Measurements from ENCODE around the gene NOTCH1.

Gene NOTCH1

DNA sequence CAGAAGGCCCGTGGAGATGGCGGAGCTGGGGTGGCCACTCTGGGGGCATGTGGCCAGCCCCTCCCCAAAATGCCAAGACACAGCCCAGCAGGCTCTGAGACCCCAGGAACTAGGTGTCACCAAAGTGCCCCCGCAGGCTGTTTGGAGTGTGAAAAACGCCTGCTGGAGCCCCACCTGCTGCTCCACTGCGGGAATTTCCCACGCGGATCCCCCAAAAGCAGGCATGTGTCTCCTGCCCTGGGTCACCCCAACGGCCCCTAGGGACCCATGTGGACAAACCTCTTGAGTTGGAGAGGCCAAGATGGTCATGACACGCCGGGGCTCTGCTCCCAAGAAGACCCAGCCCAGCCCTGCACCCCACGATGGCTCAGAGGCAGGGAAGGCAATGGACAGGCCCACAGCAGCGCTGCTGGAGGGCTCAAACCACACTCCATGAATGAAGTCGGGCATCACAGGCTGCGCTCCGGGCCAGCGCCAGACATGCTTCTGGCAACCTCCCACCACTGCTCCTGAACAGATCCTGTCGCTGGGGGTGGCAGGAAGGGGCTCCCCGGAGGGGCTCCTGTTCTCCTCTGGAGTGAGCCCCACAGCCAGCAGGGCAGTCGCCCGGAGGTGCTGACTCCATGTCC is 15.3 kb downstream of the NOTCH1 start:
- no peak for DNase-seq

DNA sequence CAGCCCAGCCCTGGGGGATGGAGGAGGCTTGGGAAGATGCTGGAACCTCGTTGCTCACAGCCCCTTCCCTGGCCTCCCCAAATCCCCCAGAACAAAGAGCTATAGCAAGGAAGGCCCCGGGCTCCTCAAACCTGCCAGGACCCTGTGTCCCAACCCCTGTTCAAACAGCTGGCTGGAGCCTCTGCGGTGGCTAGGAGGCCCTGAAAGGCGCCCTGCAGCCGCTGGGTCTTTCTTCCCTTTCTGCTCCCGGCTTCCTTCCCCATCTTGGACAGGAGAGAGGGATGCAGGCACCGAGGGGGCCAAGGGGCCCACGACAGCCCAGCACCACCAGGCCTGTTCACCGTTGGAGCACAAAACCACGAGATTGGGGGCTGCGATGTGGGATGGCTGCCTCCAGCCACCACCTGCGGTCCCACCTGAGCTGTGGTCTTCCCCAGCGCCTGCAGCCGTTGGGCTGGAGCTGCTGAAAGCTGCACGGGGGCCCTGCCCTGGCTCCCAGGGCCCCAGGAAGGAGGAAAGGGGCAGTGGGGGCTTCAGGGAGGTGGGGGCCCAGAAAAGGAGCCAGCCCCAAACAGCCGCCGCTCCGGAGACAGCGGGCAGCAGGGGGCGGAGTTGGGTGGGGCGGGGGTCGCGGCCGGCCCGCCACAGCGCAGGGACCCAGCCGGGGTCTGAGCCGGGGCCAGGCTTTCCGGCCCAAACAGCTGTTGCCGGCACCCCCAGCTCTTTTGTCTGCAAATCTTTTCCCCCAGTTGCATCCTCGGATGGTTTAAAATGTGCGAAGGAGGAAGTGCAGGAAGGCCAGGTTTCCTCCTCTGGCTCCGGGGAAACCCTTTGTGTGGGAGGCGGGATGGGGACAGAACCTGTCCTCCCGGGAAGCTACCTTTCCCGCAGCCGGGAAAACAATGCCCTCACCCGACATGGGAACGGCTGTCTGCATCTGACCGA is 16.1 kb downstream of the NOTCH1 start:
- no peak for DNase-seq

DNA sequence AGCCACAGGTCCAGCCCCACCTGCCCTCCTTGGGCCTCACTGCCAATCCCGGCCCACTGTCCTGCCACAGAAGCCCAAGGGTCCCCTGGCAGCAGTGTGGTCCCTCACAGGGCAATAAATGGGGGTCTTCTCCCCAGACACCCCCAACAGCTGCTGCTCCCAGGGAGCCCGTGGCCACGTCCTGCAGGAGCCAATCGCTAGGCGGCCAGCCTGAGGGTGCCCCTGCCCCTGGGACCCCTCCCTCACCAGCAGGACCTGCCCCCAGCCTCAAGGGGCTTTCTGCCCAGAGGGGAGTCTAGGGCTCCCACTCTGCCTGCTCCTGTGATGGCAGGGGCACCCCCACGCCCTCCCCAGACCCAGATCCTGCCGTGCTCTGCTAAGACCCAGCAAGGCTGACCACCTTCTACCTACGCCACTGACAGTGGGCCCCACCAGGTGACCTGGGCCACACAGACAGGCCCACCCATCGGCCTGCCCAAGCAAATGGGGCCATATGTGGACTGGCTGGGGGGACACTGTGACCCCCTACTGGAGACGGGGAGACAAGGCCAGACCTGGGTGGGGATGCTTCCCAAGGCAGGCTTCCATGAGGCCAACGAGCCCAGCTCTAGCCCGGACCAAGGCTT is 17.0 kb downstream of the NOTCH1 start:
- DNase-seq, result no peak

DNA sequence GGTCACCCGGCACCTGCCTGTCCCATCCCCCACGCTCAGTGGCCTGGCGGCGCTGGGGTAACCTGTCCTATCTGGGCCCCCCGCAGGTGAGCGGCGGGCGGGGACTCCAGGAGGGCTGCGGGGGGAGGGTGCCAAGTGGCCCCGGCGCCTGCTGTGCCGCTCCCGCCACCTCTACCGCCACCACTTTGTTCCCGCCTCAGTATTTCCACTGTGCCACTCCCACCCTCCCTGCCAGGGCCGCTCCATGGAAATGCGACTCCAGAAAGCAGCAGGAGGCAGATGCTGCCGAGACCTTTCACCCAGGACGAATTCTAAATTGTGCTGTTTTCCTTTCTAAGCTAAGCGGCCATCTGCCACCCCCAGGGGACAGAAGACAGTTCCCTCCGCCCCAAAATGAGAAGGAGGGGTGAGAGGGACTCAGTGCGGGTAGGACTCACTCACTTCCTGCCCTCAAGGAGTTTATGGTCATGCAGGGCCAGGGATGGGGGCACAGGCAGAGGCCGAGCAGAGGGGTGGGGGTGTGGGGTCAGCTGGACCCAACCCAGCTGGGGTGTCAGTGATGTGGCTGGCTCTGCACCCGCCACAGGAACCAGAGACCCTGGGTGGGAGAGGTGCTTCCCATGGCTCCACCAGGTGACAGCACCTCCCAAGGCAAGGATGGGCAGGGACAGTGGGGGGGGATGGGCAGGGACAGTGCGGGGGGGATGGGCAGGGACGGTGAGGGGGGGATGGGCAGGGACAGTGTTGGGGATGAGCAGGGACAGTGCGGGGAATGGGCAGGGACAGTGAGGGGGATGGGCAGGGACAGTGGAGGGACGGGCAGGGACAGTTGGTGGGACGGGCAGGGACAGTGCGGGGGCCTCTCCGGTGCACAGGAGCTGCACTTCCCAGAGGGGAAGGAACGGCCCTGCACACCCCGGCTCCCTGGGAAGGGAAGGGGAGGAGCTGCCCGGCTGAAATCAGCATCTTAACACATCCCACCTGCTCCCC is 17.8 kb downstream of the NOTCH1 start:
- no peak for DNase-seq

DNA sequence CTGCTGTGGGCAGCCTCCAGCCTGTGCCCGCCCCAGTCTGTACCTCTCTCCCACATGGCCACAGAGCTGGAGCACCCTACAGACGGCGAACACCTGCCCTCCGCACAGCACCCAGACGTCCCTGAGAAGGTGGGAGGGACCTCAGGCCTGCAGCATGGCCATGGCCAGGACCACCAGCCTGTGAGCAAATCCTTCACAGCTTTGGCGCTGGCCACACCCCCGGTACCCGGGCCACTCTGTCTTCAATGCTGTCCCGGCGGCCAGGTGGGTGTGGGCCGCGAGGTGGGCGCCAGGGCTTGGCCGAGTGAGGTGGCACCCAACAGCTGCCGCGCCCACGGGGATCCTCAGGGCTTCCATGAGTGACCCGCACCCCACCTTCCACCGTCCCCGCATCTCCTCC is 18.7 kb downstream of the NOTCH1 start:
- DNase-seq, result no peak

DNA sequence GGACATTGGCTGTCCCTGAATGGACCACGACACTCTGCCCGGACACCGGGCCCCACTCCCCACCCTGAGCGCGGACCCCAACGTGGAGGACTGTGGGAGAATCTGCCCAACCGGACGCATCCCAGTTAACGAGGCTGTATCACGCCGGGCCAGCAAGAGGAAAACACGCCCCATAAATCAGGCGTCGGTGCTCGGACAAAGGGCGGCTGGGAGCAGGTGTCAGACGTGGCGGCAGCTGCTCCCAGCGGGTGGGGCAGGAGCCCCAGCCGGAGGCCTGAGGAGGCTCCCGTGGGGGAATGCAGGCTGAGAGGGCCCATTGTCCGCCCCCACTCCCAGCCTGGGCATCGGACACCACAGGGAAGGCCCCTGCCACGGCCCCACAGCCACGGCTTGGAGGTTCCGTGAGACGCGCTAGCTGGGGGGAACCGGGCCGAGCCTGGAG is 19.2 kb downstream of the NOTCH1 start:
- no peak for DNase-seq

DNA sequence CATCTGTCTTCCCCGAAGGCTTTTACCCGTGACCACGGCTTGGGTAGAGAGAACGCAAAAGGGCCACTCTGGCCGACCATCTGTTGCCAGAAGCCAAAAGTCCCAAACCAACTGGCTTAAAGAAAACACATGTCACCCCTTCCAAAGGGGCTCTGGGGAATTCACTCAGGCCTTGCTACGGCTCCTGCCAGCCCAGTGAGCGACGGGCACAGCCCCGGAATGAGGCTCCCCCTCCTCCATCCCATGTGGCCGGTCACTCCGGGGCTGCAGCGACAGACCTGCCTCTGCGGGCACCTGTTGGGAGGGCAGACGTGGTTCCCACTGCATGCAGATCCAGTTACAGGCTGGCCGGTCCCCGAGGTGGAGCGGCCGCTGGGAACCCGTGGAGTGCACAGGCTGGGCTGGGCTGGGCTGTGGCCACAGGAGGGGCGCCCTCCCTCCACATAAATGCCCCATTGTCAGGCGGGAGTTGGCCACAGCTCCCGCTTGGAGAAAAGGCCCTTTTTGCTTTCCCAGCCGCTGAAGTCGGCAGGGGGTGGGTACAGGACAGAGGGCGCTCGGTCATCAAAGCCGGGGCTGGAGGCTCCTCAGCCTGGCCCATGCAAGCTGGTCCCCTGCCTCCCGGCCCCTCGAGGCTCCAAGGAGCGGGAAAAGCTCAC is 19.9 kb downstream of the NOTCH1 start:
- DNase-seq, result no peak

DNA sequence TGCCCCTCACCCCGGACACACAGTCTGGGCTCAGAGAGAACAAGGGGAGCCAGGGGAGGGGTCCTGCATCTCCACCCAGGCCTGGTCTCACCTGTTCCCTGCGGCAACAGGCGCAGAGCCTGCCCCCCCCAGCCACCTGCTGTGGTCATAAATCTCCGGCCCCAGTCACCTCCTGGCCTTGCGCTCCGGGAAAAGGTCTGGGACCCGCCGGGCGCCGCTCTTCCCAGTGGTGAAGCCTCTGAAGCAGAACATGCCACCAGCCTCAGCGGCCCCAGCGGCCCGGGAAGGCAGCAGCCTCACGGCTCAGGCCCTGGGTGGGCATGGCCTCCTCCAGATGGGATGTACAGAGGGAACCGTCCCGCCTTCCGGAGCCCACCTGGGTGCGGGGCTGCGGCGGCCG is 20.6 kb downstream of the NOTCH1 start:
- DNase-seq, result no peak

DNA sequence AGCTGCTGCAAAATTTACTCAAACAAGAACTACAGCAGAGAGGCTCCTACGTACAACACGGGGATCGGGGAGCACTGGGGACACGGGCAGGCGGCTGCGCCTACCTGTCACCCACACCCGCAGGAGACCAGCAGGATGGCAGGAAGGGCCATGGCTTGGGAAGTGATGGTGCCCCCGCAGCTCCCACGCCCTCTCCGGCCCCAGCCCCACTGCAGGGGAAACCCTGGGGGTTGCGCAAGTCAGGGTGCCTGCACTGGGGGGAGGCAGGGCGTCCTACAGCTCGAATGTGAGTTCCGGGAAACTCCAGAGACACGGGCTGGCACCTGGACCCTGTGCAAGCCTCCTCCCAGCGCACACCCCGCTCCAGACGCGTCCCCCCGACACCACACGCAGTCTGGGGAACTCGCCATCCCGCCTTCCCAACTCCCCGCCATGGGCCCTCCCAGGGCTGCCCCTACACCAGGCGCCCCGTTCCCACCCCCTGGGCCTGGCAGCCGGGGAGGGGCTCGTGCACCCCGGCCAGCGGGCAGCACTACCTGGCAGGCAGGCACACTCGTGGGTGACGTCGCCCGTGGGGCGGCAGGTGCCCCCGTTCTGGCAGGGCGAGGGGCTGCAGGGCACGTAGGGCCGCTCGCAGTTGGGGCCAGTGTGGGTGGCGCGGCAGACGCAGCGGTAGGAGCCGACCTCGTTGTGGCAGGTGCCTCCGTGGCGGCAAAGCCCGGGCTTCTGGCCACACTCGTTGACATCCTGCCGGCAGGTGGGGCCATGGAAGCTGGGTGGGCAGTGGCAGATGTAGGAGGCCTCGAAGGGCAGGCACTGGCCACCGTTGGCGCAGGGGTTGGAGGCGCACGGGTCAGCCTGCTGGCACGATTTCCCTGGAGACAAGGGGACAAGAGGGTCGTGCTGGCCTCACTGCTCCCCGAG is 23.3 kb downstream of the NOTCH1 start:
- no peak for DNase-seq

DNA sequence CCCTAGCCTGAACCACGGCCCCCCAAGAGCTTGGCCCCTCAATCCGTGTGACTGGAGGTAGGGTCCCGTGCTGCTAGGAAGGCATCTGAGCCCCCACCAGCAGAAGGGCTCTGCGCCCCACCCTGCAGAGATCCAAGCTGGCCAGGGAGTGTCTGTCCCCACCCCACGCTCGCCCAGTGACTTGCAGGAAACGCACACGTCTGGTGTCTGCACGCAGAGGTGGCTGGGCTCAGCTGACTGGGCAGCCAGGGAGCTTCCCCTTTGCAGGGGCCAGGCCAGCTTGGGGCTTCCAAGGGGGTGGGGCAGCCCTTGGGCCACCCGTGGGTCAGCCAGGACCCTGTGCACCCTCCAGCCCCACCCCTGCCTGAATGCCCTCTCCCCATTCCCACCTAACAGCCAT is 24.3 kb downstream of the NOTCH1 start:
- DNase-seq, result no peak

DNA sequence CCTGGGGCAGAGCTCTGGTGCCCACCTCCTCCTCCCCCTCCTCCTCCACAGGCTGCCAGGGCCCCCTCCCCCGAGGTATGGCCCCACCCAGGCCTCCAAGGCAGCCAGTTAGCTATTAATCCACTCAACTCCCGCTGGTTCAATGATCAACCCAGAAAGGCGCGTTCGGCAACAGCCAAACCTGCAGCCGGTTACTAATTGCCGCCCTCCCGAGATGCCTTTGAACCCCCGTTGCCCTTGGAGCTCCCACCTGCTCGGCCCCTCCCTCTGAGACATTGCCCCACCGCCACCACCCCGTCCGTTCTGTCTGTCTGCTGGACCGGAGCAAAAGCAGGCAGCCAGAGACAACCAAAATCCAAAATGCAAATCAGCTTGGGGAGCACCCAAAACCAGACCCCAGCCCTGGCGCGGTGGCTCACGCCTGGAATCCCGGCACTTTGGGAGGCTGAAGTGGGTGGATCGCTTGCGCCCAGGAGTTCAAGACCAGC is 25.8 kb downstream of the NOTCH1 start:
- DNase-seq, result no peak

DNA sequence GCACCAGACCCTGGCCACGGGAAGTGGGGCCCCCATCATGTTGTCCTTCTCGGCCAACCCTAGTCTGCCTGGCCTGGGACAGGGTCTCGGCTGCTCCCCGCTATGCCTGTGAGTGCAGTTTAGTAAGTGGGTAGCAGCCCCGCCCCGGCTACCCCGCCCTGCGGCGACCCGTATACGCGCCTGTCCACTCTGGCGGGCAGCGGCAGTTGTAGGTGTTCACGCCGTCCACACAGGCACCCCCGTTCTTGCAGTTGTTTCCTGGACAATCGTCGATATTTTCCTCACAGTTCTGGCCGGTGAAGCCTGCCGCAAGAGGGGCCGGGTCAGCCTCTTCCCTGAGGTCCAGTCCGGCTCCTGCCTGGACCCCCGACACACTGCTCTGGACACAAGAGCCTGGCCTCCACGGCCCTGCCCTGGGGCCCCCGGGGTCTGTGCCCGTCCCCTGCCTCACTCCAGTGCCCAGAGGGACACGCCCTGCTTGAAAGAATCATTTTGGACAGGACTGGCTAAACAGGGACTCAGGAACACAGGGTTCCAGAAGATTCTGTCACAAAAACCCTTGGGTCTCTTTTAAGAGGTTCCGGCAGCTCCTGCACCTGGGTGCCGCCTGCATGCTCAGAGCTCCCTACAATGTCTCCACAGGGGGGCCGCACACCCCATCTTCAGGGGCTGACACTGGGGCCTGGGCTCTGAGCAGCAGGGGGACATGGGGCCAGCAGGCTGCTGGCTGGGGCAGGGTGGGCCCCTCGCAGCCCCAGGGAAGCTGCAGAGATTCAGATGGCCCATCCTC is 26.4 kb downstream of the NOTCH1 start:
- no peak for DNase-seq

DNA sequence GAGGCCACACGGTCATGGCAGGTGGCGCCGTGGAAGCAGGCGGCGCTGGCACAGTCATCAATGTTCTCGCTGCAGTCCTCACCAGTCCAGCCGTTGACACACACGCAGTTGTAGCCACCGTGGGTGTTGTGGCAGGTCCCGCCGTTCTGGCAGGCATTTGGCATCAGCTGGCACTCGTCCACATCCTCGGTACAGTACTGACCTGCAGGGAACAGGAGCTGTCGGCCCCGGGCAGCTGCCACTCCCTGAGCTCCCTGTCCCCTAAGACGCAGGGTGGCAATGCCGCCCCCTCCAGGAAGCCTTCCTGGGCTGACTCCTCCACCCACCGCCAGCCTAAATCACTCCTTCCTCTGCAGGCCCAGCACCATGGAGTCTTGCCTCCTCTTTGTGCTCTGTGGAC is 27.2 kb downstream of the NOTCH1 start:
- DNase-seq, result no peak

DNA sequence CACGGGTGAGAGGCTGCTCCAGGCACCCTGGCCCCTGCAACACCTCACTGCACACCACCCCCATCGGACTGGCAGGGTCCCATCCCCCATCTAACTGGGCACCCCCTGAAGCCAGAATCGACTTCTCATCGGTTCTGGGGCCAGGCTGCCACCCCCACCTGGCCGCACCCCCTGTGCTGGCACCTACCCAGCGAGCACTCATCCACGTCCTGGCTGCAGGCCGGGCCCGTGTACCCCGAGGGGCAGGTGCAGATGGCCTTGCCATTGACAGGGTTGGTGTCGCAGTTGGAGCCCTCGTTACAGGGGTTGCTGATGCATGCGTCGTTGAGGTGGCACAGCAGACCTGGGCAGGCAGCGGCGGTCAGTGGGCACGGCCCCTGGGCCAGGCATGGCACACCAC is 27.9 kb downstream of the NOTCH1 start:
- DNase-seq, result no peak

DNA sequence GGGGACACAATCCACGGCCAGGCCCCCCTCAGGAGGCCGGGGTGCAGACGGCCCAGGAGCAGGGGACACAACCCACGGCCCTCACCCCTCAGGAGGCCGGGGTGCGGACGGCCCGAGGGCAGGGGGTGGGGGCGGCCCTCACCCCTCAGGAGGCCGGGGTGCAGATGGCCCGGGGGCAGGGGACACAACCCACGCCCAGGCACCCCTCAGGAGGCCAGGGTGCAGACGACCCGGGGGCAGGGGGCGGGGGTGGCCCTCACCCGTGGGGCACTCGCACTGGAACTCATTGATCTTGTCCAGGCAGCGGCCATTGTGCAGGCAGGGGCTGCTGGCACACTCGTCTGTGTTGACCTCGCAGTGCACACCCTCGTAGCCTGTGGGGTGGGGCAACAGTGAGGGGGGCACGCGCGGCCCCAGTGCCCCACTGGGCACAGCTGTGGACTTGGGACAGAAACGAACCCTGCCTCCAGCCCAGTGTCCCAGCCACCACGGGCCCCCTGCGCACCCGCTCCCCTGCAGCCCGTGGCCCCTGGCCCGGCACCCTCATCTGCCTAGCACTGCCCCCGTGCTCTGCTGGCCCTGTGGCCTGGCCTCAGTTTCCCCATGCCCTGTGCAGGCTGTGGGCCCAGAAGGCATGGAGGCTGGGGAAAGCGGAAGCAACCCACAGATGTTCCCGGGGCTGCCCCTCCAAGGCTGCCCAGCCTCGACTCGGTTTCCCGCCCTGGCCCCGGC is 28.7 kb downstream of the NOTCH1 start:
- DNase-seq, result no peak

DNA sequence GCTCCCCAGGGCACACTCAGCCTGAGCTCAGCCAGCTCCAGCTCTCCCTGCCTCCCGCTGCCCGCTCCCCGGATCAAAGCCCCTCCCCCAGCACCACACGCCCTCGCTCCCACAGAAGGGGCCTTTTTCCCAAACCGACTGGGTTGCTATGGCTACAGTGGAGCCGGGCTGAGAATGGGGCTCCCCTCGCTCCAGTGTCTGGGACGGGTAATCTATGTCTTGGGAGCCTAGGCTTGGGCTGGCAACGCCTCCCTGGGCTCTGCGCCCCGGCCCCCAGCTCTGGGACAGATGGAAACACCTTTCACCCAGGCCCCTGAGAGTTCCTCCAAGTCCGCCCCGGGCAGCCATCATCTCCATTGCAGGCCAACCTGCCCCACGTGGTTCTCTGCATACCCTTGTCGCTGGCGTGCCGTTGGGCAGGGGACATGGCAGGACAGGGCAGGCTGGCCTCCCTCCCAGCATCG is 29.6 kb downstream of the NOTCH1 start:
- DNase-seq, result no peak

DNA sequence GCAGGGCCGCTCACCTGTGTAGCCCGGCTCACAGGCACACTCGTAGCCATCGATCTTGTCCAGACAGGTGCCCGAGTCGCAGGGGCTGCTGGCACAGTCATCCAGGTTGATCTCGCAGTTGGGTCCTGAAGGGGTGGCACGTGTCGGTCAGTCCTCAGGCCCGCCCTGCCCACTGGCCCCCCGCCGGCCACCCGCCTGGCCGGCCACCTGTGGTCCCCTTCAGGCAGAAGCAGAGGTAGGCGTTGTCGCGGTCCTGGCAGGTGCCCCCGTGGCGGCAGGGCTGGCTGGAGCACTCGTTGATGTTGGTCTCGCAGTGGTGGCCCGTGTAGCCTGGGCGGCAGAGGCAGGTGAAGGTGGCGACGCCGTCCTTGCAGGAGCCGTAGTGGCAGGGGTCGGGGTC is 30.6 kb downstream of the NOTCH1 start:
- DNase-seq, result no peak

DNA sequence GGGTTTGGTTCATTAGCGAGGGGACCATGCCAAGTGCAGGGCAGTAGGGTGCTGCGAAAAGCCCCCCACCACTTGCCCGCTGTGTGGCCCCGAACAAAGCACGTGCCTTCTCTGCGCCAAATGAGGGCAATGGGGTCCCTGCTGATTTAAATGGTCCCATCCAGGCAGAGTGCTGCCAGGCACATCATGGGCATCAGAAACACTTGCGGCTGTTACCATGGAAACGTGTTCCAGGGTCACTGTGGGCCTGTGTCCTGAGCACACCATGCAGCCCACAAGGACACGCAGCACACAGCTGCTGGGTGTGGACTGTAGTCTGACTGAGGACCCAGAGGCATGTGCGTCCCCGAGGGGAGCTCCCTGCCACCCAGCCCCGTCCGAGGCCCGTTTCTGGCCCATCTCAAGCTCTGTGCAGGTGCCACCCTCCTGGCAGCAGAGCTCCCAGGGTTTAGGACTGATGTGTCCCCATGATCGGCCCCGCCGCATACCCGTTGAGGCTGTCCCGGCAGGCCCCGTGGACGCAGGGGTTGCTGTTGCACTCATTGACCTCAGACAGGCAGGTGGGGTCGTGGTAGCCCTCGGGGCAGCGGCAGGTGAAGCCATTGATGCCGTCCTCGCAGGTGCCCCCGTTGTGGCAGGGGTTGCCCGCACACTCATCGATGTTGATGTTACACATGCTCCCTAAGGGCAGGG is 31.7 kb downstream of the NOTCH1 start:
- no peak for DNase-seq

All from CD4-positive, alpha-beta T cell treated with Interleukin-17A for 4 hours (primary cell).